DND-41 (cell line): ENCODE results near the gene PDIA4.

Source experiments
- CTCF ChIP-seq: IDR thresholded peaks from 2 replicates; pipeline ENCODE4 v1.5.1; 2012; ENCODE audit warnings: borderline replicate concordance, low read length, moderate library complexity, mild to moderate bottlenecking; ENCODE audit not compliant: poor library complexity, severe bottlenecking; ENCODE audit errors: extremely low read depth
- EZH2 ChIP-seq: IDR thresholded peaks from 3 replicates; pipeline ENCODE4 v1.6.1; 2012; ENCODE audit warnings: borderline replicate concordance, low read depth, mild to moderate bottlenecking, moderate library complexity, low read length, inconsistent platforms; ENCODE audit not compliant: severe bottlenecking

- TF ChIP-seq CTCF (no peak), EZH2 (no peak)
These were observed 22.6 kb upstream of the PDIA4 start for GRCh38 chr7:149050941-149051340.
